Hepatocyte (in vitro differentiated cells): ENCODE results near the gene ZNF500.

ENCODE experiments used
- EZH2 ChIP-seq: fragments of 200-600 bp; sonication (generic); IDR thresholded peaks from 2 replicates; pipeline ENCODE4 v1.6.1; 2016; ENCODE audit warnings: antibody characterized with exemption, mild to moderate bottlenecking, borderline replicate concordance
- TF ChIP-seq, protein P1 (sequence below): fragments of 200-600 bp; sonication (generic); IDR thresholded peaks from 2 replicates; pipeline ENCODE4 v1.5.1; 2016; ENCODE audit warnings: antibody characterized with exemption, mild to moderate bottlenecking; ENCODE audit not compliant: poor library complexity

DNA sequence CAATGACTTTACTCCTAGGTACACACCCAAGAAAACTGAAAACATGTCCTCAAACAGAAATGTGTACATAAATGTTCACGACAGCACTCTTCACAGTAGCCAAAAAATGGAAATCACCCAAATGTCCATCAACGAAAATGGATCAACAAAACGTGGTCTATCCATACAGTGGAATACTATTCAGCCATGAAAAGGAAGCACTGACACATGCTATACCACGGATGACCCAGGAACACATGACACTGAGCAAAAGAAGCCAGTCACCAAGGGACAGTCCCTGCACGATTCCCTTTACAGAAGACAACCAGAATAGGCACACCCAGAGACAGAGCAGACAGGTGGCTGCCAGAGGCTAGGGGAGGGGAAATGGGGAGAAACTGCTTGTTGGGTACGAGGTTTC lies 11.3 kb downstream of the ZNF500 start:
- TF ChIP-seq, protein P1, sequence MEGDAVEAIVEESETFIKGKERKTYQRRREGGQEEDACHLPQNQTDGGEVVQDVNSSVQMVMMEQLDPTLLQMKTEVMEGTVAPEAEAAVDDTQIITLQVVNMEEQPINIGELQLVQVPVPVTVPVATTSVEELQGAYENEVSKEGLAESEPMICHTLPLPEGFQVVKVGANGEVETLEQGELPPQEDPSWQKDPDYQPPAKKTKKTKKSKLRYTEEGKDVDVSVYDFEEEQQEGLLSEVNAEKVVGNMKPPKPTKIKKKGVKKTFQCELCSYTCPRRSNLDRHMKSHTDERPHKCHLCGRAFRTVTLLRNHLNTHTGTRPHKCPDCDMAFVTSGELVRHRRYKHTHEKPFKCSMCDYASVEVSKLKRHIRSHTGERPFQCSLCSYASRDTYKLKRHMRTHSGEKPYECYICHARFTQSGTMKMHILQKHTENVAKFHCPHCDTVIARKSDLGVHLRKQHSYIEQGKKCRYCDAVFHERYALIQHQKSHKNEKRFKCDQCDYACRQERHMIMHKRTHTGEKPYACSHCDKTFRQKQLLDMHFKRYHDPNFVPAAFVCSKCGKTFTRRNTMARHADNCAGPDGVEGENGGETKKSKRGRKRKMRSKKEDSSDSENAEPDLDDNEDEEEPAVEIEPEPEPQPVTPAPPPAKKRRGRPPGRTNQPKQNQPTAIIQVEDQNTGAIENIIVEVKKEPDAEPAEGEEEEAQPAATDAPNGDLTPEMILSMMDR: no peak
- TF ChIP-seq EZH2: no peak
